HepG2 (cell line): Measurements from ENCODE around the gene DNAJB5.

ENCODE experiments used
- BCL3 ChIP-seq: sonication (generic); formaldehyde crosslinking; IDR thresholded peaks from 2 replicates; pipeline ENCODE4 v1.5.1; 2020; ENCODE audit warnings: mild to moderate bottlenecking, missing genetic modification reagents, moderate library complexity
- CTCF ChIP-seq: sonication (generic); formaldehyde crosslinking; IDR thresholded peaks from 2 replicates; pipeline ENCODE4 v1.5.0; 2020; ENCODE audit warnings: mild to moderate bottlenecking, missing genetic modification reagents, moderate library complexity
- ELF4 ChIP-seq: sonication (generic); formaldehyde crosslinking; IDR thresholded peaks from 2 replicates; pipeline ENCODE4 v1.5.0; 2020; ENCODE audit warnings: missing genetic modification reagents, mild to moderate bottlenecking, moderate library complexity, borderline replicate concordance
- POLR2A ChIP-seq, 2 experiments: IDR thresholded peaks; 2 replicates each; pipeline ENCODE4 v1.6.1; 2011; ENCODE audit warnings: low read depth in 2 of 2, low read length in 2 of 2, mild to moderate bottlenecking in 1 of 2, moderate library complexity in 1 of 2; ENCODE audit not compliant: insufficient read depth in 1 of 2
- POLR2AphosphoS5 ChIP-seq: IDR thresholded peaks from 2 replicates; pipeline ENCODE4 v1.6.1; 2012; ENCODE audit warnings: low read depth, low read length
- TAF1 ChIP-seq: sonication (generic); formaldehyde crosslinking; IDR thresholded peaks from 2 replicates; pipeline ENCODE4 v1.4.0; 2020; ENCODE audit warnings: missing genetic modification reagents
- ZNF138 ChIP-seq: sonication (generic); formaldehyde crosslinking; IDR thresholded peaks from 2 replicates; pipeline ENCODE4 v1.5.0; 2020; ENCODE audit warnings: mild to moderate bottlenecking, low read depth, missing genetic modification reagents
- ZNF160 ChIP-seq: sonication (generic); formaldehyde crosslinking; IDR thresholded peaks from 2 replicates; pipeline ENCODE4 v1.8.0; 2022; ENCODE audit warnings: mild to moderate bottlenecking, inconsistent platforms, missing genetic modification reagents
- ZNF460 ChIP-seq: sonication (generic); formaldehyde crosslinking; IDR thresholded peaks from 2 replicates; pipeline ENCODE4 v1.5.1; 2020; ENCODE audit warnings: missing genetic modification reagents, mild to moderate bottlenecking, borderline replicate concordance
- ZNF777 ChIP-seq: sonication (generic); formaldehyde crosslinking; IDR thresholded peaks from 2 replicates; pipeline ENCODE4 v1.4.0; 2020; ENCODE audit warnings: missing genetic modification reagents
- TF ChIP-seq, protein P1 (sequence below): sonication (generic); formaldehyde crosslinking; IDR thresholded peaks from one replicate; pipeline ENCODE4 v1.5.1; 2020; ENCODE audit warnings: mild to moderate bottlenecking, missing genetic modification reagents; ENCODE audit errors: not compliant biosample characterization
- TF ChIP-seq, protein P2 (sequence below): sonication (generic); formaldehyde crosslinking; IDR thresholded peaks from 2 replicates; pipeline ENCODE4 v1.4.0; 2020; ENCODE audit warnings: missing genetic modification reagents

- TF ChIP-seq, protein P1, sequence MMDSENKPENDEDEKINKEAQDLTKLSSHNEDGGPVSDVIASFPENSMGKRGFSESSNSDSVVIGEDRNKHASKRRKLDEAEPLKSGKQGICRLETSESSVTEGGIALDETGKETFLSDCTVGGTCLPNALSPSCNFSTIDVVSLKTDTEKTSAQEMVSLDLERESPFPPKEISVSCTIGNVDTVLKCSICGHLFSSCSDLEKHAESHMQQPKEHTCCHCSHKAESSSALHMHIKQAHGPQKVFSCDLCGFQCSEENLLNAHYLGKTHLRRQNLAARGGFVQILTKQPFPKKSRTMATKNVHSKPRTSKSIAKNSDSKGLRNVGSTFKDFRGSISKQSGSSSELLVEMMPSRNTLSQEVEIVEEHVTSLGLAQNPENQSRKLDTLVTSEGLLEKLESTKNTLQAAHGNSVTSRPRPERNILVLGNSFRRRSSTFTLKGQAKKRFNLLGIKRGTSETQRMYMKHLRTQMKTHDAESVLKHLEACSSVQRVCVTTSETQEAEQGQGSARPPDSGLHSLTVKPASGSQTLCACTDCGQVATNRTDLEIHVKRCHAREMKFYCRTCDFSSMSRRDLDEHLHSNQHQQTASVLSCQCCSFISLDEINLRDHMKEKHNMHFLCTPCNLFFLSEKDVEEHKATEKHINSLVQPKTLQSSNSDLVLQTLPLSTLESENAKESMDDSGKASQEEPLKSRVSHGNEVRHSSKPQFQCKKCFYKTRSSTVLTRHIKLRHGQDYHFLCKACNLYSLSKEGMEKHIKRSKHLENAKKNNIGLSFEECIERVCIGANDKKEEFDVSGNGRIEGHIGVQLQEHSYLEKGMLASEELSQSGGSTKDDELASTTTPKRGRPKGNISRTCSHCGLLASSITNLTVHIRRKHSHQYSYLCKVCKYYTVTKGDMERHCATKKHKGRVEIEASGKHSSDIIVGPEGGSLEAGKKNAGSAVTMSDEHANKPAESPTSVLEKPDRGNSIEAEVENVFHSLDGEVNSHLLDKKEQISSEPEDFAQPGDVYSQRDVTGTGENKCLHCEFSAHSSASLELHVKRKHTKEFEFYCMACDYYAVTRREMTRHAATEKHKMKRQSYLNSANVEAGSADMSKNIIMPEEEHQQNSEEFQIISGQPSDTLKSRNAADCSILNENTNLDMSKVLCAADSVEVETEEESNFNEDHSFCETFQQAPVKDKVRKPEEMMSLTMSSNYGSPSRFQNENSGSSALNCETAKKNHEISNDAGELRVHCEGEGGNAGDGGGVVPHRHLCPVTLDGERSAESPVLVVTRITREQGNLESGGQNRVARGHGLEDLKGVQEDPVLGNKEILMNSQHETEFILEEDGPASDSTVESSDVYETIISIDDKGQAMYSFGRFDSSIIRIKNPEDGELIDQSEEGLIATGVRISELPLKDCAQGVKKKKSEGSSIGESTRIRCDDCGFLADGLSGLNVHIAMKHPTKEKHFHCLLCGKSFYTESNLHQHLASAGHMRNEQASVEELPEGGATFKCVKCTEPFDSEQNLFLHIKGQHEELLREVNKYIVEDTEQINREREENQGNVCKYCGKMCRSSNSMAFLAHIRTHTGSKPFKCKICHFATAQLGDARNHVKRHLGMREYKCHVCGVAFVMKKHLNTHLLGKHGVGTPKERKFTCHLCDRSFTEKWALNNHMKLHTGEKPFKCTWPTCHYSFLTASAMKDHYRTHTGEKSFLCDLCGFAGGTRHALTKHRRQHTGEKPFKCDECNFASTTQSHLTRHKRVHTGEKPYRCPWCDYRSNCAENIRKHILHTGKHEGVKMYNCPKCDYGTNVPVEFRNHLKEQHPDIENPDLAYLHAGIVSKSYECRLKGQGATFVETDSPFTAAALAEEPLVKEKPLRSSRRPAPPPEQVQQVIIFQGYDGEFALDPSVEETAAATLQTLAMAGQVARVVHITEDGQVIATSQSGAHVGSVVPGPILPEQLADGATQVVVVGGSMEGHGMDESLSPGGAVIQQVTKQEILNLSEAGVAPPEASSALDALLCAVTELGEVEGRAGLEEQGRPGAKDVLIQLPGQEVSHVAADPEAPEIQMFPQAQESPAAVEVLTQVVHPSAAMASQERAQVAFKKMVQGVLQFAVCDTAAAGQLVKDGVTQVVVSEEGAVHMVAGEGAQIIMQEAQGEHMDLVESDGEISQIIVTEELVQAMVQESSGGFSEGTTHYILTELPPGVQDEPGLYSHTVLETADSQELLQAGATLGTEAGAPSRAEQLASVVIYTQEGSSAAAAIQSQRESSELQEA (CRISPR knock-in tag): no peak
- TF ChIP-seq CTCF (CRISPR knock-in tag): no peak
- TF ChIP-seq, protein P2, sequence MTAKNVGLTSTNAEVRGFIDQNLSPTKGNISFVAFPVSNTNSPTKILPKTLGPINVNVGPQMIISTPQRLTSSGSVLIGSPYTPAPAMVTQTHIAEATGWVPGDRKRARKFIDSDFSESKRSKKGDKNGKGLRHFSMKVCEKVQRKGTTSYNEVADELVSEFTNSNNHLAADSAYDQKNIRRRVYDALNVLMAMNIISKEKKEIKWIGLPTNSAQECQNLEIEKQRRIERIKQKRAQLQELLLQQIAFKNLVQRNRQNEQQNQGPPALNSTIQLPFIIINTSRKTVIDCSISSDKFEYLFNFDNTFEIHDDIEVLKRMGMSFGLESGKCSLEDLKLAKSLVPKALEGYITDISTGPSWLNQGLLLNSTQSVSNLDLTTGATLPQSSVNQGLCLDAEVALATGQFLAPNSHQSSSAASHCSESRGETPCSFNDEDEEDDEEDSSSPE (CRISPR knock-in tag): no peak
- no peak for TF ChIP-seq ZNF160 (CRISPR knock-in tag)
- TF ChIP-seq POLR2A (IDR thresholded peaks at IDR 0.05; ENCODE audit: insufficient read depth in 1 of 2, low read depth in 2 of 2, low read length in 2 of 2): no peak
- TF ChIP-seq TAF1 (CRISPR knock-in tag): no peak
- TF ChIP-seq ZNF460 (CRISPR knock-in tag): no peak
- TF ChIP-seq BCL3 (CRISPR knock-in tag): no peak
- TF ChIP-seq ELF4 (CRISPR knock-in tag): no peak
- TF ChIP-seq POLR2AphosphoS5: no peak
- no peak for TF ChIP-seq ZNF138 (CRISPR knock-in tag)
- TF ChIP-seq ZNF777 (CRISPR knock-in tag): no peak
Observed at GRCh38 chr9:35027374-35027773, 37.8 kb downstream of the DNAJB5 start.
